Muscle of leg (tissue), 11 donors: ENCODE results near the gene AKAP7. TPM values are rescaled to one million over a fixed set of nuclear protein-coding genes. Genes with fewer than 3 reads are reported as not detected.
A peak's percentile ranks its signal among the peaks of the same experiment; 100 is the strongest.

Source experiments
- DNase-seq: peaks from one replicate; pipeline ENCODE4 v3.0.0; 2013
- H3K27ac ChIP-seq: one replicate; pipeline ENCODE4 v1.5.1; 2013; ENCODE audit warnings: mild to moderate bottlenecking, low read length, control low read depth
- H3K27me3 ChIP-seq: one replicate; pipeline ENCODE4 v1.6.1; 2013; ENCODE audit warnings: low read length; ENCODE audit not compliant: control insufficient read depth, insufficient read depth
- H3K36me3 ChIP-seq: one replicate; pipeline ENCODE4 v1.6.1; 2013; ENCODE audit warnings: low read length; ENCODE audit not compliant: control insufficient read depth, insufficient read depth
- H3K4me1 ChIP-seq: one replicate; pipeline ENCODE4 v1.6.1; 2013; ENCODE audit warnings: low read length; ENCODE audit not compliant: control insufficient read depth, insufficient read depth
- H3K4me3 ChIP-seq: one replicate; pipeline ENCODE4 v1.5.1; 2013; ENCODE audit warnings: low read length, control low read depth
- H3K9me3 ChIP-seq: replicated peaks from 2 replicates; pipeline ENCODE4 v1.6.1; 2013; ENCODE audit warnings: low read depth, low read length; ENCODE audit not compliant: control insufficient read depth
- whole genome bisulfite sequencing: methylation state at CpG from one replicate; pipeline ENCODE4 v1.1.5; 2013; ENCODE audit warnings: missing lambda C conversion rate; ENCODE audit not compliant: insufficient coverage; 5-methylcytosine and 5-hydroxymethylcytosine counted together
- polyA plus RNA-seq, 8 donors: library from polyadenylated mRNA; unstranded; fragments of 120-200 nt; gene quantifications; one replicate each; pipeline versions ENCODE4 v1.2.1 to v1.2.3, GENCODE V29; 2013; ENCODE audit warnings: inconsistent platforms in 1 of 8, low replicate concordance in 1 of 8; ENCODE audit not compliant: insufficient read length in 8 of 8, insufficient read depth in 1 of 8
- total RNA-seq: library from RNA; stranded (reverse); fragments of 120-200 nt; gene quantifications from one replicate; pipeline ENCODE4 v1.2.4, GENCODE V29; 2013

Gene AKAP7
- total and polyA plus RNA-seq, 9 donors = 11.0 to 17.5 (median 15.4) TPM

DNA sequence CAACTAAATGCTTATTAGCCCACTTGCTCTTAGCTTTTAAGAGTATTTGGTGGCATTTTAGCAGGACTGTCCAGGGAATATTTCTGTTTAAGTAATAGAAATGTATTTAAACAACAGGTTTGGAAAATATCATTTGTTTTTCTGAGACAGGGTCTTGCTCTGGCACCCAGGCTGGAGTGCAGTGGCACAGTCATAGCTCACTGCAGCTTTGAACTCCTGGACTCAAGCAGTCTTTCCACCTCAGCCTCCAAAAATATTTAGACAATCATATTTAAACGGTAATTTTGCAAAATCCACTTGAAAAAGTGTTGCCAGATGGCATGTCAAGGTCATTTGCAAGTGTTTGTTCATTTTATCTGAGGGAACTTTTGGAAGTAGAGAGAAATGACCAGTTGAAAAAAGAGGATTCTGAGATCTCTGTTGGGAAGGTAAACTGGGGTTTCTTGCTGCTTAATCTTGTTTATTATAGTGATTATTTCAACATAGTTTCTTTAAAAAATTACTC, 25.0 kb downstream of the AKAP7 start:
- WGBS = no CpG with 5 or more reads among the region's 1 CpG
- Histone ChIP-seq H3K27ac (no peak overlapping the region), H3K27me3 (no peaks in the 10 kb centered on the region), H3K4me3 (no peak overlapping the region), H3K4me1 (no peaks in the 10 kb centered on the region), H3K9me3 (no peaks in the 10 kb centered on the region), H3K36me3 (peaks cover 15% of the 10 kb centered on the region)
- DNase-seq = no peak

DNA sequence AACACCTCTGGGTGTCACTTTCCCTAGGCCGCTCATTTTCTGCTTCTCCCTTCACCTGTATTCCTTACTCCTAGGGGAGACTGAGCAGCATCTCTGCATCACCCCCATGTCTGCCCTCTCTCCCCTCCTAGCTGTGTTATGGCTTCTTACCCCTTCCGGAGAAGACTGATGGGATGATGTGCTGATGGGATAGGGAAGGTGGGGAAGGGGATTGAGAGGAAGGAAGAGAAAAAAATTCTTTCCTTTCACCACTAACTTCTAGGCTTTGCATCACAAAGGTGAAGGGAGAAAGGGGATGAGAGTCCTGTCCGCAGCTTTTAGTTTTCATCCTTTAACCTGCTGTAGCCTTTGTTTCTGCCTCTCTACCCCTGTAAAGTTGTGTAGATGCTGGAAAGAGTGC, 26.7 kb downstream of the AKAP7 start:
- Histone ChIP-seq H3K27me3 (no peaks in the 10 kb centered on the region), H3K36me3 (peaks cover 19% of the 10 kb centered on the region), H3K9me3 (no peaks in the 10 kb centered on the region), H3K4me1 (no peaks in the 10 kb centered on the region), H3K4me3 (no peak overlapping the region), H3K27ac (no peak overlapping the region)
- DNase-seq = no peak
- 100% methylated on average over 1 of the region's 3 CpGs for WGBS

DNA sequence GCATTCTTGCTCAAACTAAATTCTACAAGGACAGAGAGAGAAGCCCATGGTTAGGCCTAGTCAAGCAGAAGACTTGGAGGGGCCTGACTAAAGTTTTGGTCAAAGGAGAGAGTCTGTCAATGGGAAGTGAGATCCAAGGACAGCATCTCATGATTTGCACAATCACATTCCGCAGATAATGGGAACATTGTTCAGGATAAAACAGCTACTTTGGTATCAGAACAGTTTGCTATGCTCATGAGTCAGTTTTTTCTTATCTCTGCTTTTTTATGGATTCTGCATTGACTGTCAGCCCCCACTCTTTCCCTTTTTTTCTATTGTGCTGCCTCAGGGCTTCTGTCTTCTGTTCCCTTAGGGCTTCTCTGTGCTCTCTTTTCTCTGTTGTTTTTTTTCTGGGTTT, 28.6 kb downstream of the AKAP7 start:
- H3K27me3 ChIP-seq = no peaks in the 10 kb centered on the region
- H3K4me1 ChIP-seq = no peaks in the 10 kb centered on the region
- 100% methylated on average over 1 of the region's 1 CpG for WGBS
- H3K9me3 ChIP-seq = no peaks in the 10 kb centered on the region
- peaks cover 17% of the 10 kb centered on the region for H3K36me3 ChIP-seq
- H3K4me3 ChIP-seq = no peak overlapping the region
- DNase-seq = no peak
- no peak overlapping the region for H3K27ac ChIP-seq

DNA sequence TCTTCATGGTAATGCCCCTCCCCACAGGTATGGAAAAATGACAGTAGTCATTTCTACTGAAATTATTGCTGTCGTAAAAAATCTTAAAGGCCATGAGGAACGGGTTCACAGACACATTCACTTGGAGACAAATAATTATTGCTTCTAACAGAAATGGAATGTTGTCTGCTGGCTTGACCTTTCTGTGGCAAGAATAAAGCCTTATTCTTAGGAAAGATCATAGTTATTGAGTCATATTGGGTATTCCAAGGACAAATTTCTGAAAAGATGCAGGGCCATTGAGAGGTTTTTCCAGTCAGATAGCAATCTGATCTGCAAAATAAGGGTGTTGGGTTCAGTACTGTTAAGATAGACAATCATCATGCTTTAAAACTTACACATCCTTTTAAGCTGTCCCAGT, 29.2 kb downstream of the AKAP7 start:
- WGBS = no CpG with 5 or more reads among the region's 2 CpGs
- Histone ChIP-seq H3K27me3 (no peaks in the 10 kb centered on the region), H3K36me3 (peaks cover 17% of the 10 kb centered on the region), H3K9me3 (no peaks in the 10 kb centered on the region), H3K4me3 (no peak overlapping the region), H3K27ac (no peak overlapping the region), H3K4me1 (no peaks in the 10 kb centered on the region)
- DNase-seq = no peak

DNA sequence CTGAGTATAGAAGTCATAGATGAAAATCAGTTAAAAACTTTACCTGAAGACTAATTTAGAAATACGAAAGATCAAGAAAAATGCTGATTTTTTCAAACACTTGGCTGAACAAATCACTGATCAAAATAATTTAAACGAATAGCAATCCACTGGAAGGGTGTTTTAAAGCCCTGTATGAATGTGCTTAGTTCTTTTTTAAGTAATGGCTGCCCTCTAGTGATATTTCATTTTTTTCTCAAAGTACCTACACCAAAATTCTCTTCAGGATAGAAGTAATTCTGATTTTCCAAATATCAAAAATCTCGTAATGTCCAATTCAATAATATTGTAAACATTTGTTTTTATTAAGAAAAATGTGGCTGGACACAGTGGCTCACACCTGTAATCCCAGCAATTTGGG, 32.5 kb downstream of the AKAP7 start:
- peak; percentile 27 for DNase-seq
- no CpG with 5 or more reads among the region's 3 CpGs for WGBS

DNA sequence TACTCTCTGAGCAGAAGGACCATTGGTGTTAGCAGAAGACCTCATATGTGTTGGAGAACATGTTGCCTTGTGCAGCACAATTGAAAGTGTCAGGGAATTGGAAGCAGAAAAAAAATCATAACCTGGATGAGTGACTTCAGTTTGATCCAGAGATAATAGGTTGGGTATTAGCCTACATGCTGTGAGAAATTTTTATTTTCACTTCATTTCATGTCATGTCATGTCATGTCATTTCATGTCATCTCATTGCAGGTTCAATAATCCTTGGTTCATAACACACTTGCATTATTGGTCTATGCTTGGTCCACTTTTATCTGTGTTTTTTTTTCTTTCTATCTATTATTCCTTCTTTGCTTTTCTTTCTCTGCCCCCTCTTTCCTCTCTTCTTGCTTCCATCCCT, 34.3 kb downstream of the AKAP7 start:
- Histone ChIP-seq H3K36me3 (peaks cover 6% of the 10 kb centered on the region), H3K4me3 (no peak overlapping the region)
- DNase-seq = no peak

More for the DNA sequence above, 32.5 kb downstream of the AKAP7 start:
- Histone ChIP-seq H3K4me1 (no peaks in the 10 kb centered on the region), H3K4me3 (no peak overlapping the region), H3K27ac (no peak overlapping the region), H3K27me3 (no peaks in the 10 kb centered on the region), H3K36me3 (peaks cover 4% of the 10 kb centered on the region), H3K9me3 (no peaks in the 10 kb centered on the region)

DNA sequence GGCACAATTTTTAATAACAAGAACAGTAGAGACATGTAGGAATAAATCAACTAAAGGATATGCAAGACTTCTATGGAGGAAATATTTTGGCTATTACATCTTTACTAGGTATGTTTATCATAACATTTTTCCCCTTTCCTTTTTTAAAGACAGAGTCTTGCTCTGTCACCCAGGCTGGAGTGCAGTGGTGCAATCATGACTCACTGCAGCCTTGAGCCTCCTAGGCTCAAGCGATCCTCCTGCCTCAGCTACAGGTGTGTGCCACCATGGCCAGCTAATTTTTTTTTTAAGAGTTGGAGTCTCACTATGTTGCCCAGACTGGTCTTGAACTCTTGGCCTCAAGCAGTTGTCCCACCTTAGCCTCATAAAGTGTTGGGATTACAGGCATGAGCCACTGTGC, 37.0 kb downstream of the AKAP7 start:
- Histone ChIP-seq H3K36me3 (peaks cover 2% of the 10 kb centered on the region), H3K9me3 (no peaks in the 10 kb centered on the region), H3K27me3 (no peaks in the 10 kb centered on the region), H3K27ac (no peak overlapping the region), H3K4me3 (no peak overlapping the region), H3K4me1 (no peaks in the 10 kb centered on the region)
- no peak for DNase-seq
- 100% methylated on average over 1 of the region's 1 CpG for WGBS

More for the DNA sequence above, 34.3 kb downstream of the AKAP7 start:
- no peak overlapping the region for H3K27ac ChIP-seq
- H3K4me1 ChIP-seq = no peaks in the 10 kb centered on the region
- no peaks in the 10 kb centered on the region for H3K27me3 ChIP-seq
- no peaks in the 10 kb centered on the region for H3K9me3 ChIP-seq

DNA sequence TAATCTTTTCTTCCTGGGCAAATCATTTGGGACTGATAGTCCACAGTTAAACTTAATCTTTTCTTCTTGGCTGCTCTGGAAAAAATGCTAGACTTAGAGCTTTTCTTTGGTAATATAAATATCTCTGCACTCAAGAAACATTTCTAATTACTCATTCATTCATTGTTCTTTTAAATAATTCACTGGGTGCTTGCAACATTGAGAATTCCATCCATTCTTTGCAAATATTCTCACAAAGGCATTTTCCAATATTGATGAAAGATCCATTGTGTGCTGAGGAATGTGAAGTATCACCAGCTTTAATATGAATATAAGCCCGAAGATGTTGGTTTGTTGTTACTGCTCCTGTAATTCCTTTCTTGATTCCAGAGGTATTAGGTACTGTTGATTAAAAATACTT, 38.4 kb downstream of the AKAP7 start:
- WGBS = no CpG with 5 or more reads among the region's 1 CpG
- Histone ChIP-seq H3K9me3 (no peaks in the 10 kb centered on the region), H3K27me3 (no peaks in the 10 kb centered on the region), H3K4me3 (no peak overlapping the region), H3K4me1 (no peaks in the 10 kb centered on the region), H3K27ac (no peak overlapping the region), H3K36me3 (peaks cover 2% of the 10 kb centered on the region)
- no peak for DNase-seq

DNA sequence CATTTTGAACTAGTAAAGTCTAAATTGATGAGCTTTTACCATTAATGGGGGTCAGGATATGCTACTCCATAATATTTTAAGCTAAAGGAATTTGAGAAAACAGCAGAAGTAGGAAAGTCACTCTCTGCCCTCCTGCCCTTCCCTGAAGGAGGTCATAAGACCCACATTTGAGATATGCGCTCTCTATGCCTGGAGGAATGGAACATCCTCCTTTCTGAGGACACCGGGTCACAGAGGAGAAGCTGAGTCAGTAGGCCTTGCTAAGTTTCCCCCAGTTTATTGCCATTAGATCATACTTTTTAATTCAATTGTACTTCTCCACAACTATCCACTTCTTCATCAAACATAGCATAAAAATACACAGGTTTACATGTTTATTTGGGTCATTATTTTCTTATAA, 40.3 kb downstream of the AKAP7 start:
- Histone ChIP-seq H3K27ac (no peak overlapping the region), H3K4me1 (no peaks in the 10 kb centered on the region), H3K27me3 (no peaks in the 10 kb centered on the region), H3K9me3 (no peaks in the 10 kb centered on the region), H3K4me3 (no peak overlapping the region), H3K36me3 (peaks cover 5% of the 10 kb centered on the region)
- DNase-seq = no peak
- WGBS = 100% methylated on average over 1 of the region's 2 CpGs

DNA sequence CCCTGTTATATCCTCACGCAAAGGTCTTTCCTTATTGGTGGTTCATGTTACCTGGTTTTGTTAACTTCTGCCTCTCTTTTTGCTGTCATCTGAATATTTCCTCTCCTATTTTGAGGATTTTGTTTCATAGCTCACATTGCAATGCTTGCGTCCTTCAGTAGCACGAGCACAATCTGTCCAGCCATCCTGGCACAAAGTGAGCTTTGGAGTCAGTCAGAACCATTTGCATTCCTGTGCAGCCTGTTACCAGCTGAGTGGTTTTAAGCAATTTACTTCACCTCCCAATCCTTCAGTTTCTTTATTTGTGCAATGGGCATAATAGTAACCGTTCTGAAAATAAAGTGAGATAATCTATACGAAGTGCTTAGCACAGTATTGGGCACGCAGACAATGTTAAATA, 42.7 kb downstream of the AKAP7 start:
- WGBS = 76% methylated on average over 2 of the region's 6 CpGs
- Histone ChIP-seq H3K27ac (no peak overlapping the region), H3K27me3 (no peaks in the 10 kb centered on the region), H3K4me1 (peaks cover under 1% of the 10 kb centered on the region), H3K4me3 (no peak overlapping the region), H3K36me3 (peaks cover 5% of the 10 kb centered on the region), H3K9me3 (no peaks in the 10 kb centered on the region)
- no peak for DNase-seq

DNA sequence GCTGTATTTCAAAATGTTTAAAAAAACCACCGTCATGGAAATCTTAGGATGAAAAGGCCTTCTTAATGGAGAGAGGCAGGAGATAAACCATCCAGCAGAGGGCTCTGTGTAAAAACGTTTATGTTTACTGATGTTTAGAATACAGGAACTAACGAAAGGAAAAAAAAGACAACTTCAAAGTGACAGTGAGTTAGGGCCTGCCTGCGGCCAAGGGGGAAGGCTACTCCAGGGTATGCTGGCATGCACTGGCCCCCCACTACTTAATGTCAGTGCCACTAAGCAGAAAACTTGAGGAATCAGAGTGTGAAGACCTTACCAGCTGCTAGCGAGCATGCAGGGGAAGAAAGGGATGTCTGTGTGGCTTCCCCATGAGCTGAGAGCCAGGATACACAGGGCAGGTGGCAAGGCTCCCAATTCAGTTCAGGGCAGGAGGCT, 47.7 kb downstream of the AKAP7 start:
- Histone ChIP-seq H3K4me1 (peaks cover 3% of the 10 kb centered on the region), H3K27ac (no peak overlapping the region), H3K36me3 (peaks cover 11% of the 10 kb centered on the region), H3K27me3 (no peaks in the 10 kb centered on the region), H3K9me3 (no peaks in the 10 kb centered on the region), H3K4me3 (no peak overlapping the region)
- WGBS = 34% methylated on average over 3 of the region's 5 CpGs
- DNase-seq = peak; percentile 72
